ENCODE data around the gene THADA. TPM values are rescaled to one million over a fixed set of nuclear protein-coding genes. Genes with fewer than 3 reads are reported as not detected.

The THADA gene
- total and polyA plus RNA-seq, 5 experiments from 2014 or later: 9.2 to 40.3 (median 15.5) TPM

DNA sequence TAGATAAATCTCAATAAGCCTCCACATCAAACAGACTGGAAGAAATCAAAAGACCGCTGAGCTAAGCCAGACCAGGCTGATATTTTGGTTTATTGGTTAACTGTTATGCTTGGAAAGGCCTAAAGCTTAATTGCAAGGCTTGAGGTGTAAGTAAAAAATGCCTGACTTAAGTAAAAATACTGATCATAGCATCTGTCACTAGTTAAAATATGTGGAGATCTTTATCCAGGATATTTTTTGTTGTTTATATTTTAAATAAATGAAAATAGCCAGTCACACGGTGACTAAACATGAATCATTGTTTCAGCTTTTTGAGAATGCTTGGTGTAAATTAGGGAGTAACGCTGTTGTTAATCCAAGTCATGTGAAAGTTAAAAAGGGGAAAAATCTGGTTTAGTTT lies 127.9 kb downstream of the THADA start:
- ATAC-seq (no peak), DNase-seq (no peak)
- no peaks in the 10 kb centered on the region for H3K27me3 Mint-ChIP-seq
- H3K4me3 Mint-ChIP-seq: no peak overlapping the region
- peaks cover 0 to 61% (median 10%) of the 10 kb centered on the region in 3 donors for H3K36me3 Mint-ChIP-seq
- POLR2A ChIA-PET: no interaction called here
- peaks cover 0 to 9% (median 5%) of the 10 kb centered on the region in 4 donors for H3K4me1 Mint-ChIP-seq
- H3K27ac Mint-ChIP-seq: no peak overlapping the region
- H3K9me3 Mint-ChIP-seq: no peaks in the 10 kb centered on the region

DNA sequence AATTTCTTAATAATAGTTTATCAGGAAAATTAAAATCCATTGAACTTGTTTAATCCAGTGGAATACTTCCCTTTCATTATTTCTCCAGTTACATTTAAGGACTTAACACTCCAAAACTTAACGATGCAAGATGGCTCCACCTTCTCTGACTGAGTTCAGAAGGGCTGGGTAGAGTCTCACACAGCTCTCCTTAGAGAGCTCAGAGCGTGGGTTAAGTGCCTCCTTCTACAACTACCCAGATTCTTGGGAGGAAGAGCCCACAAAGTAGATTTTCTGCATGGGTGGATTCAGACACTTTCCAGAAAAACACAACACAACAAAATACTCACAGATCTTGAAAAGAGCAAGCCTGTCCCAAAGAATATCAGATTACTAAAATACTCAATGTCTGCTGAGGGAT lies 130.6 kb downstream of the THADA start:
- H3K27ac Mint-ChIP-seq: no peak overlapping the region
- peaks cover 3 to 17% (median 13%) of the 10 kb centered on the region in 4 donors for H3K4me1 Mint-ChIP-seq
- POLR2A ChIA-PET: no interaction called here
- no peaks in the 10 kb centered on the region for H3K9me3 Mint-ChIP-seq
- DNase-seq (no peak), ATAC-seq (no peak)
- H3K4me3 Mint-ChIP-seq: no peak overlapping the region
- H3K27me3 Mint-ChIP-seq: no peaks in the 10 kb centered on the region
- H3K36me3 Mint-ChIP-seq: peaks cover 0 to 48% (median 13%) of the 10 kb centered on the region in 3 donors

DNA sequence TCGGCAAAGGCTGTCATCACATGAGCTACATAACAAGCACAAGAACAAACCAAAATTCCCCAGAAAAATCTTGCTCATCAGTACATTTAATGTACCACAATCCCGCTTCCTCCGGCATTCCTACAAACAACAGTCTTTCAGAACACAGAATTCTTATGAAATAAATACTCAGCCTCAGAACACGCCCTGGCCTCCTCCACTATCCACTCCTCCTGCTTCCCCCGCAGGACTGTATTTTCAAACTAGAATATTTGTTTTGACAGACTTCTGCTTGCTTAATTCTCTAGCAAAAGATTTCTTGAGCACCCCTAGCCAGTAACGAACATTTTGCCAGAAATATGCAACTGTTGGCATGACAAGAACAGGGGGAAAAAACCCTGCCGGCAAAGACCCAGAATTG lies 131.2 kb downstream of the THADA start:
- Mint-ChIP-seq H3K27ac (no peak overlapping the region), H3K4me1 (peaks cover 3 to 17% (median 13%) of the 10 kb centered on the region in 4 donors), H3K4me3 (no peak overlapping the region), H3K27me3 (no peaks in the 10 kb centered on the region), H3K36me3 (peaks cover 0 to 42% (median 13%) of the 10 kb centered on the region in 3 donors), H3K9me3 (no peaks in the 10 kb centered on the region)
- ATAC-seq (no peak), DNase-seq (no peak)
- POLR2A ChIA-PET: no interaction called here

DNA sequence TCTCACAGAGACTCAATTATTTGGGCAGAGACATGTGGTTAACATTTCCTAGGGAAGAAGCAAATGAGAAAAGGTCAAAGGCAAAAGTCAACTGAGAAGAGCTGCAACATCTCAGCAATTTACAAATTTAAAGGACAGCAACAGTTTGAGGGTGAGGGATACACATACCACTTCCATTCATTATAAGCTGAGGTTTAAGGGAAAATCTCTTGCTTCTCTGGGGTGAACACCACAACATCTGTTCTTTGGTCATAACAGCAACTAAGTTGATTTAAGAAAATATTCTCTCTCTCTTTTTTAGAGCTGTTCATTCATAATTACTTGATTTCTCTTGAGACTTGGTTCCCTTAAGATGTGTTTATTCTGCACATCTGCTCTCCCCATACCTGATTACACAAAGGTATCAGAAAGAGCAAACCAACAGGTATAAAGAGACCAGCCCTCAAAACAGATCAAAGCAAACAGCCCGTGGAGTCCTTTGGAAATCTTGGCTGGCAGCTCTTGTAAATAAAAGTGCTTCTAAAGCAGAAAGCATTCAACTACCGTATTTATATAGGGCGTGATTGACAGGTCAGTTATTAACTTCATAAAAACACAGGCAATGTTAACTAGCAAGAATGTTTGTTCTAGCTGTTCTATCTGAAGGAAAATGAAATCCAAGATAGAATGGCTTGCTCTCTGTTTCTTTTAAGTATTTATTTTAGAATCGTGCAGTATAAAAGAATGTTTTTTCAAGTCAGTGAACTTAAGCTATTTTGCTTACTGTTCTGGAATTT lies 132.8 kb downstream of the THADA start:
- no peaks in the 10 kb centered on the region for H3K9me3 Mint-ChIP-seq
- H3K27me3 Mint-ChIP-seq: no peaks in the 10 kb centered on the region
- DNase-seq: no peak
- no peak for ATAC-seq
- peak overlapping the region in 2 of 10 donors; percentile 0 to 21 for H3K27ac Mint-ChIP-seq
- peaks cover 5 to 23% (median 15%) of the 10 kb centered on the region in 4 donors for H3K4me1 Mint-ChIP-seq
- H3K36me3 Mint-ChIP-seq: peaks cover 0 to 42% (median 13%) of the 10 kb centered on the region in 3 donors
- H3K4me3 Mint-ChIP-seq: no peak overlapping the region
- POLR2A ChIA-PET: interaction anchor here (0.5 kb wide), 1 partner anchor 23 kb away, joined by 3 read pairs; no protein-coding TSS in a partner anchor

DNA sequence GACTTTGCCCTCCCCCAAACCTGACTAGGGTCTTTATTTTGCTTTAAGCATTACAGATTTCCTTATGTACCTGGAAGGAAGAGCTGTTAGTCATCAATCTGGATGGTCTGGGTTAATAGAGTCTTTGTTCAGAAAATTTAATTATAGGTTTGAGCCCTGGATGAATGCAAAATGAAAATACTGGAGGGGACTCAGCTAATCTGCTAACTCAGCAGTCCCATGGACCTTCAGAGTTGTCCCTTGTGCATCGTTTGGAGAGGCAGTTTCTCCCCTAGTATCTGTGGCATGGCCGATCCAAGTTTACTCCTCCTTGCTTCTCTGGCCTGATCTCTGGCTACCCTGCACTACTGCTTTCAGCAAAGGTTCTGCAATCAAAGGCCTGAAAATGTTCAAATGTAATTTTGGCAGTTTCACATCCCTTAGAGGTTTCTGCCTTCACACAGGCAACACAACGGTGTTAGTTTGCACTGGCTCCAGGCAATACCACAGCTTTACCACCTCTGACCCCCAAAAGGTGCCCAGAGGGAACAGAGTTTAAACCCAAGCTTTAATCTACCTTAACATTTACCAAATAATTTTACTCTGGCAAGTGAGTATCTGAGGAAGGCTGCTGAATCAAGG lies 134.3 kb downstream of the THADA start:
- POLR2A ChIA-PET: no interaction called here
- Mint-ChIP-seq H3K36me3 (peaks cover 0 to 43% (median 12%) of the 10 kb centered on the region in 3 donors), H3K27me3 (no peaks in the 10 kb centered on the region), H3K9me3 (no peaks in the 10 kb centered on the region), H3K4me1 (peaks cover 7 to 28% (median 17%) of the 10 kb centered on the region in 4 donors), H3K27ac (no peak overlapping the region), H3K4me3 (no peak overlapping the region)
- no peak for ATAC-seq
- no peak for DNase-seq

DNA sequence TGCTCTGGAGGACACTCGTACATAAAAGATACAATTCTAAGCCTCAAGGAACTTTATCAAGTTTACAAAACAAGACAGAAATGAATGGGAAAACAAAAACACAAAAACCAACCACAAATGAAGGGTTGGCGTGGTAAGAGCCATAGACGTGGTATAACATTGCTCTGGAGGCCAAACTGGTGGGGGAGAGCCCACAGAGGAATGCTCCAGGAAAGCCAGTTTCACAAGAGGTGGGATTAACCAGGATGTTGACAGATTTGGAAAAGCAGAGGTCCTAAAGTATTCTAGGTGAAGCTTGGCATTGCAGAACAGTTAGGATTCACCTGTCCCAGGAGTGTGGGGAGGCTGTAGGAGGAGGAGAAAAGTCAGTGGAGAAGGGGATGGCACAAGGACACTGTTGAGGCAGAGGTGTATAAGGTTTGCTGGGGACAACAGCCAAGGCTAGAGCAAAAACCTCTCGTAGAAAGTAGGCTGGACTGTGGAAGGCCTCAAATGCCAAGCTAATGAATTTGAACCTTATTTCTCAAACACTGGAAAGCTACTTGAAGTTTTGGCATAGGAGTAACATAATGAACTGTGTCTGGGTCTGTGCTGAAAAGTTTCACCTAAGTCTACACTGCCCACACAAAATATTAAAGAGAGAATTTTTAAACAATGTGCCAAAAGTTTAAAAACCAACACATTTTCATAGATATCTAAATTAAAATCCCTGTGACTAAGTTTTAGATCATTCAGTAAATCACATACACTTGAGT lies 135.1 kb downstream of the THADA start:
- DNase-seq (no peak), ATAC-seq (no peak)
- Mint-ChIP-seq H3K9me3 (no peaks in the 10 kb centered on the region), H3K27ac (peak overlapping the region in 3 of 10 donors; percentile 1 to 27 (median 9)), H3K36me3 (peaks cover 0 to 38% (median 8%) of the 10 kb centered on the region in 3 donors), H3K27me3 (no peaks in the 10 kb centered on the region), H3K4me3 (no peak overlapping the region), H3K4me1 (peaks cover 4 to 32% (median 14%) of the 10 kb centered on the region in 4 donors)
- POLR2A ChIA-PET: no interaction called here

DNA sequence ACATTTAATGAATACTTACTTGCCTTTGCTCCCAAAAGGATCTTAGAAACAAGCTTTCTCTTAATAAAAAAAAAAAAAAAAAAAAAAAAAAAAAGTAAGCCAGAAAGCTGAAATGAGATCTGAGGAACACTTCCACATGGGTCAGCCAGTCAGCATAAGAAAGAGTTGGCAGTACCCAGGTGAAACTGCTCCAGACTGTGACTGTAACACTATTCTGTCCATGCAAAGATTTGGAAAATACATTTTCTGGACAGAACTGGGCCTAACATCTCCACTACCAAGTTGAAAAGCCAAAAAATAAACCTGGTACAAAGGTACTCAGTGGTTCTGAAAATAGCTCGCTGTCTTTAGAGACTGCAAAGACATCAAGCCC lies 135.7 kb downstream of the THADA start:
- Mint-ChIP-seq H3K4me3 (no peak overlapping the region), H3K9me3 (no peaks in the 10 kb centered on the region), H3K36me3 (peaks cover 0 to 38% (median 8%) of the 10 kb centered on the region in 3 donors), H3K4me1 (peaks cover 4 to 38% (median 9%) of the 10 kb centered on the region in 4 donors), H3K27me3 (no peaks in the 10 kb centered on the region), H3K27ac (peak overlapping the region in 1 of 10 donors; percentile 27)
- POLR2A ChIA-PET: interaction anchor here (0.6 kb wide), 1 partner anchor 486 kb away, joined by 3 read pairs; no protein-coding TSS in a partner anchor
- ATAC-seq (no peak), DNase-seq (no peak)

DNA sequence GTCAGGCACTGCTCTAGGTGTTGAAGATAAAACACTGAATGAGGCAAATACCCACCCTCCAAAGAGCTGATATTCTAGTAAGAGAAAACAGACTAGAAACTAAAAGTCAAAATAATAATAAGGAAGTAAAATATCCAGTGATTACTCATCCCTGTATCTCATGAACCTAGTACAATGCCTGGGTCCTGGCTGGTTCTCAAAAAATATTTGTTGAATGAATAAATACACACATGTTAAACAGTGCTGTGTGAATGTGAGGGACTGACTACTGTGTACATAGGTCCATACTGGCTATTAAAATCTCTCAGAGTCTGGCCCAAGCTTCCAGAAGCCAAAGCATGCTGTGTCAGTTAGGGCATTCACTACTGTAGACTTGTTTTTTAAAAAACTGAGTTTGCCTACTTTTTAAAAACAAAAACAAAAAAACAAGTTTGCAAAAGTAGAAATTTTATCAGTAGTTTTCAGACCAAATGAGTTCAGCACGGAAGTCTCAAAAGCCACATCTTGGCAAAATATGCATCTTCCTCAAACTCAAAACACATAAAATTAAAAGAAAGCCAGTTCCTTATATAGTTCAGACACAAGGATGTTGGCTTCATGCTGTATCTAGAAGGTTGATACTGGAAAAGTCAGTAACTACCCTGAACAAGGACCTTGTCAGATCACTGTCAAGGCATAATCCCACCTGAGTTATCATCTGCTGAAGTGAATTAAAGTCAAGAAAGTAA lies 136.2 kb downstream of the THADA start:
- Mint-ChIP-seq H3K4me1 (peaks cover 4 to 38% (median 9%) of the 10 kb centered on the region in 4 donors), H3K27ac (peak overlapping the region in 1 of 10 donors; percentile 9), H3K9me3 (no peaks in the 10 kb centered on the region), H3K36me3 (peaks cover 0 to 39% (median 8%) of the 10 kb centered on the region in 3 donors), H3K4me3 (no peak overlapping the region), H3K27me3 (no peaks in the 10 kb centered on the region)
- ATAC-seq (no peak), DNase-seq (no peak)
- POLR2A ChIA-PET: interaction anchor here (0.5 to 0.6 kb wide), 2 partner anchors 194 to 485 kb away, joined by 3 to 4 read pairs; no protein-coding TSS in a partner anchor

DNA sequence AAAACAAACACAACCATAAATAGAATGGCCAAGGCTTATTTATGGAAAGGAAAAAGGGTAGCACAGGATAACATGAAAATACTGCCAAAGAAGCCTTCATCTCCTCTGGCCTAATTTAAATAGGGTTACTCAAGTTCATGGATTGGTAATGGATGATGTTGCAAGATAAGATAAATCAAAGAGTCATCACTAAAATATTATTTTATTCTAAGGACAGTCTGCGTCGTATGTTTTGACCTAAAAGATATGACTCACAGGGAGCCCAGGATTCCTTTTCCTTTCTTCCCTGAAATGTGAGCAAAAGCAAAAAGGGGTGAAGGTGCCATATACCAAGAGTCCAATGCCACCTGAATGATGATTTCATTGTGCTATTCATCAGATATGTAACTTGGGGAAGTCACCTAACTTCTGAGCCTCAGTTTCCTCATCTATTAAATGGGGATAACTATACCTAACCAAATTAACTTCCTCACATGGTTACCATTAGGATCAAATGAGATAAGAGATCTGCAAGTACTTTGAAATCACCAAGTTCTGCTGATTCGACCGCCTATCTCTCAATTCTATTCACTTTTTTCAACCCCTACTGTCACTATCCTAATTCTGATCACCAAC lies 137.7 kb downstream of the THADA start:
- Mint-ChIP-seq H3K9me3 (no peaks in the 10 kb centered on the region), H3K36me3 (peaks cover 0 to 43% (median 12%) of the 10 kb centered on the region in 3 donors), H3K27ac (no peak overlapping the region), H3K27me3 (no peaks in the 10 kb centered on the region), H3K4me3 (no peak overlapping the region), H3K4me1 (peaks cover 4 to 38% (median 9%) of the 10 kb centered on the region in 4 donors)
- POLR2A ChIA-PET: no interaction called here
- ATAC-seq (no peak), DNase-seq (no peak)

DNA sequence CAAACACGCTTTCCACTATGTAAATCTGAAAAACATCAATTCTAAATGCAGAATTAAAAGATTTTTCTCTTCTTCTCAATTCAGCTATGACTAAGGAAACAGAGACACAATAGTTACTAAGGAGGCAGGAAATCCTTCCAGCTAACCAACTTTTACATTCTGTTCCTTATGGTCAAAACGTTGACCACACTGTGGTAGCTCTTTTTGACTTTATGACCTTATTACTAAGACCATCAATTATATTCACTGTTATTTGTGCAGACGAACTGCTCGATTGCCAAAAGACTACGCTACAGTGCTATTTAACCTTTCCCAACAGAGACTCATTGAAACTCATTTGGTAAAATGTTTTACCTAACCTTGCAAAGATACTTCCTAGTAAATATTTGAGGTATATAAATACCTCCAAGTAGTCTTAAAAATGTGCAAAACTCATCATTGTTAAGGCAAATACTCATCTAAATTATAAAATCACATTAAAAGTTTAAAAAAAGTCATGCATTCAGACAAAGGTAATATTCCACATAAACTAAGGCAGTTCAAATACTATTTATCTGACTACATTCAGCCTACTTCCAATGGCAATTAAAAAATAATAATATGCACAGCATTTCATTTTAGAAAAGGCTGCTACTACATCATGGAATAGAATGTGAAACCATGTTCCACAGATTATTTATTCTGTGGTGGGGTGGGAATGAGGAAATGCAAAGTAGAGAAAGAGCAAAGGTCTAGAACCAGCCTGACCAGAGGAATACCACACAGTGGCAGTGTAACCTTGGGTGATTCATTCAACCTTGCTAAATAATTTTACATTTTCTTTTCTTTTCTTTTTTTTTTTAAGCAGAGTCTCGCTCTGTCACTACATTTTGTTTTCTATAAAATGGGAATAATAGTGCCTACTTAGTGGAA lies 139.9 kb downstream of the THADA start:
- H3K27me3 Mint-ChIP-seq: no peaks in the 10 kb centered on the region
- no peak overlapping the region for H3K27ac Mint-ChIP-seq
- no peak for DNase-seq
- no peak for ATAC-seq
- POLR2A ChIA-PET: no interaction called here
- H3K36me3 Mint-ChIP-seq: peaks cover 12 to 54% (median 29%) of the 10 kb centered on the region in 3 donors
- peaks cover 0 to 2% (median 0%) of the 10 kb centered on the region in 9 donors for H3K9me3 Mint-ChIP-seq
- peaks cover 4 to 28% (median 9%) of the 10 kb centered on the region in 4 donors for H3K4me1 Mint-ChIP-seq
- H3K4me3 Mint-ChIP-seq: no peak overlapping the region

DNA sequence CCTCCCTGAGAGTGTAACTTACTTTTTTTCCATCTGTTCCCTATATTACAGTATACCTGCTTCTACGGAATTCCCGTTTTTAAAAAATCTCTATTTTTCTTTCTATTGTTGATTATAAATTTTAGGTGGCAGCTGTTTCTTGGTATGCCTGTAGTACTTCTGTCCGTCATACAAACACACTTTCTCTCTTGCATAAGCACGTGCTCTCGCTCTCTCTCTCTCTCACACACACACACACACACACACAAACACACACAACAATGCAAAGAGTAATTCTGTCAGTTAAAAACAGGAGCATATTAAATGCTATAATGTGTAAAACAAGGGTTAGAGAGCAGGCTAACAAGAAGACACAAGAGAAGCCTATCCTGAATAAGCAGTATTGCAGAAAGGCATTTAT lies 140.5 kb downstream of the THADA start:
- Mint-ChIP-seq H3K36me3 (peaks cover 12 to 57% (median 31%) of the 10 kb centered on the region in 3 donors), H3K27ac (no peak overlapping the region), H3K9me3 (peaks cover 0 to 2% (median 0%) of the 10 kb centered on the region in 9 donors), H3K4me3 (no peak overlapping the region), H3K27me3 (no peaks in the 10 kb centered on the region), H3K4me1 (peaks cover 0 to 21% (median 6%) of the 10 kb centered on the region in 4 donors)
- ATAC-seq (no peak), DNase-seq (no peak)
- POLR2A ChIA-PET: interaction anchor here (0.7 kb wide), 1 partner anchor 890 kb away, joined by 3 read pairs; no protein-coding TSS in a partner anchor

Measured in naive thymus-derived CD8-positive, alpha-beta T cell (primary cell).